ENCODE data around the gene LRP11.

Gene LRP11

GRCh38 chr6:149834513-149835481, 29.4 kb downstream of the LRP11 start:
- DNase-seq (ENCODE audit: extremely low read depth, insufficient read length) = no peak
- Histone ChIP-seq H3K36me3 (ENCODE audit: control insufficient read depth, insufficient read depth, low read length) (no peaks in the 10 kb centered on the region), H3K4me3 (replicated peaks; ENCODE audit: low read depth, low read length) (no peak overlapping the region), H3K27me3 (replicated peaks; ENCODE audit: control insufficient read depth, insufficient read depth, low read length) (peaks cover 1% of the 10 kb centered on the region; the same call in 1 of the 2 replicates)
- peak; percentile 82 for TF ChIP-seq CTCF (IDR thresholded peaks at IDR 0.05; ENCODE audit: insufficient read depth, low read length, poor library complexity, severe bottlenecking)

GRCh38 chr6:149833651-149834050, 30.5 kb downstream of the LRP11 start:
- H3K4me3 ChIP-seq (replicated peaks; ENCODE audit: low read depth, low read length) = no peak overlapping the region
- H3K36me3 ChIP-seq (ENCODE audit: control insufficient read depth, insufficient read depth, low read length) = no peaks in the 10 kb centered on the region
- peaks cover 1% of the 10 kb centered on the region; the same call in 1 of the 2 replicates for H3K27me3 ChIP-seq (replicated peaks; ENCODE audit: control insufficient read depth, insufficient read depth, low read length)
- no peak for DNase-seq (ENCODE audit: extremely low read depth, insufficient read length)
- TF ChIP-seq CTCF (IDR thresholded peaks at IDR 0.05; ENCODE audit: insufficient read depth, low read length, poor library complexity, severe bottlenecking) = no peak

DNA sequence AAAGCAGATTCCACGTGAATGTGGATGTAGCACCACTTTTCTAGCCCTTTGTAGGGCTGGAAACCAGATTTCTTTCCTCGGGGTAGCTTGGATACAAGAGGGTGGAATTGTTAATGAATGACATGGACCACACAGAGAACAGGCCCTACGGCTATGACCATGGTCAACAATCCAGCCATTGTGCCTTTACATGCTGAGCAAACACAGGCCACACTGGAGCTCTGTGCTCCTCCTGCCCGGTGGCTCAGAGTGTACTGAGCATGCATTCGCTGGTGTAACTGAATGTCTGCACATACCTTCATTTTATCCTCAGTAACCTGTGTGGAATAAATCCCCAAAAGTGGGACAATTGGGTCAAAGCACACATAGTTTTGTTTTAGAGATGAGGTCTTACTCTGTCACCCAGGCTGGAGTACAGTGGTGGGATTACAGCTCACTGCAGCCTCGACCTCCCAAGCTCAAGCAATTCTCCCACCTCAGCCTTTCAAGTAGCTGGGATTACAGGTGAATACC, 32.8 kb downstream of the LRP11 start:
- no peak for DNase-seq (ENCODE audit: extremely low read depth, insufficient read length)
- no peak for TF ChIP-seq CTCF (IDR thresholded peaks at IDR 0.05; ENCODE audit: insufficient read depth, low read length, poor library complexity, severe bottlenecking)
- no peaks in the 10 kb centered on the region for H3K27me3 ChIP-seq (replicated peaks; ENCODE audit: control insufficient read depth, insufficient read depth, low read length)
- no peaks in the 10 kb centered on the region for H3K36me3 ChIP-seq (ENCODE audit: control insufficient read depth, insufficient read depth, low read length)
- no peak overlapping the region for H3K4me3 ChIP-seq (replicated peaks; ENCODE audit: low read depth, low read length)

DNA sequence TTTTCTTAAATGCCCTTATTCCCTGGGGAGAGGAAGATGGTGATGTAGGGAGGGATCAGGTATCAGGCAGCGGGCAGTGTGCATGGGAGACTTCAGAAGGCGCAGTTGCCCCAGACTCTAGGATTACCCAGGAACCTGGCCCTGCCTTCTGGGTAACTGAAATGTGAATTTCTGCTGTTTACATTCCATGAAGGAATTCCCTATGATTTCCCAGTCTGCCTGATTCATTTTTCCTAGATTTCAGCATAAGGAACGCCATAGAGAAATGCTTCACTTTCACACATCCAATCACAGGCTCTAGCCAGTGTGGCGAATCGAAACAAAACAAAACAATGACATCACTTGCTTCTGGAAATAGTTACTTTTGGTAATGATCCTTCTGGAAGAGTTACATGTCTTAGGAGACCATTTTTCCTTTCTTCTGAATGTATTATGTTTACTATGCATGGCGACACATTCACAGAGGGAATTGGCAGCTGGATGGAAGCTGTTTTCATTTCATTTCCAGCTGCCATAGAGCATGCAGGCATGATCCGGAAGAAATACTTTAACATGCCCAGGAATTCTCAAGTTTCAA, 33.3 kb downstream of the LRP11 start:
- no peak overlapping the region for H3K4me3 ChIP-seq (replicated peaks; ENCODE audit: low read depth, low read length)
- DNase-seq (ENCODE audit: extremely low read depth, insufficient read length) = no peak
- TF ChIP-seq CTCF (IDR thresholded peaks at IDR 0.05; ENCODE audit: insufficient read depth, low read length, poor library complexity, severe bottlenecking) = no peak
- no peaks in the 10 kb centered on the region for H3K27me3 ChIP-seq (replicated peaks; ENCODE audit: control insufficient read depth, insufficient read depth, low read length)
- no peaks in the 10 kb centered on the region for H3K36me3 ChIP-seq (ENCODE audit: control insufficient read depth, insufficient read depth, low read length)

DNA sequence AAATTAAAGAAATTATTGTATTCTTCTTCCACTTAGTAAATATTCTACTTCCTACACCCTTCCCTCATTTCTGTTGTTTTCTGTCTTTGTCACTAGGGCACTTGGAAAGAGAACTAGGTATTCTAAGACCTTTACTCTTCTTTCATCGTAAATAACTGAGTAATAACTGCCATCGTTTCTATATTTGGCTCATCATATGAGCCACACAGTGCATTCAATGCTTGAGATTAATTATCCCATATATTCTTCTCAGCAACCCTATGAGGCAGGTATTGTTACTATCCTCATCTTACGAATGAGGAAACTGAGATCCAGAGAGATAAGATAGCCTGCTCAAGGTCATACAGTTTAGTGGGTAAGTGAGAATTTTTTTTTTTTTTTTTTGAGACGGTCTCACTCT, 38.9 kb downstream of the LRP11 start:
- no peak for TF ChIP-seq CTCF (IDR thresholded peaks at IDR 0.05; ENCODE audit: insufficient read depth, low read length, poor library complexity, severe bottlenecking)
- H3K36me3 ChIP-seq (ENCODE audit: control insufficient read depth, insufficient read depth, low read length) = no peaks in the 10 kb centered on the region
- H3K4me3 ChIP-seq (replicated peaks; ENCODE audit: low read depth, low read length) = no peak overlapping the region
- no peaks in the 10 kb centered on the region; the same call in 1 of the 2 replicates for H3K27me3 ChIP-seq (replicated peaks; ENCODE audit: control insufficient read depth, insufficient read depth, low read length)
- no peak for DNase-seq (ENCODE audit: extremely low read depth, insufficient read length)

Measured in GM06990 (cell line).